PC-3 (cell line): ENCODE data around the gene PTPRN2.

Experiments
- EZH2 ChIP-seq: fragments of 300-600 bp; sonication (generic); IDR thresholded peaks from one replicate; pipeline ENCODE4 v1.6.1; 2017; ENCODE audit warnings: antibody characterized with exemption, mild to moderate bottlenecking, low read length; ENCODE audit not compliant: unreplicated experiment
- EZH2phosphoT487 ChIP-seq: fragments of 300-600 bp; sonication (generic); IDR thresholded peaks from 2 replicates; pipeline ENCODE4 v1.6.1; 2018; ENCODE audit warnings: mild to moderate bottlenecking, antibody characterized with exemption, low read length, borderline replicate concordance
- TF ChIP-seq, protein P1 (sequence below): fragments of 300-600 bp; sonication (generic); conservative IDR thresholded peaks from 2 replicates; pipeline ENCODE4 v1.5.1; 2017; ENCODE audit warnings: antibody characterized with exemption, low read depth, mild to moderate bottlenecking, low read length

DNA sequence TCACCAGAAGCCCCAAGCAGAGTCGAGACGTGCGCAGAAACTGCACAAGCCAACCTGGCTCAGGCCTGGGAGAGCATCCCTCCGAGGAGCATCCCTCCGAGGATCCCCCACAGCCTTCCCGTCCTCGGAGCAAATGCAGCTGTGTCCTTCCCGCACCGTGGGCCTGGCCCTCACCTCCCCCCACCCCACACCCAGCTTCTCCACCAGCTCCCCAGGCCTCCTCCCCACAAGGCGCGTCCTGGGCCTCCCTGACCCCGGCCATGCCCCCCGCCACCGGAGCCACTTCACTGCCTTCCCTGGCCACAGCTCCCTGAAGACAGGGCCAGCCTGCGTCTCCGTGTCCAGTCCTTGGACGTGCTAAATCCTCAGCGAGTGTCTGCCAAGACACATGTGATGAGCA is 60.6 kb downstream of the PTPRN2 start:
- TF ChIP-seq EZH2 (no peak), EZH2phosphoT487 (no peak)
- TF ChIP-seq, protein P1, sequence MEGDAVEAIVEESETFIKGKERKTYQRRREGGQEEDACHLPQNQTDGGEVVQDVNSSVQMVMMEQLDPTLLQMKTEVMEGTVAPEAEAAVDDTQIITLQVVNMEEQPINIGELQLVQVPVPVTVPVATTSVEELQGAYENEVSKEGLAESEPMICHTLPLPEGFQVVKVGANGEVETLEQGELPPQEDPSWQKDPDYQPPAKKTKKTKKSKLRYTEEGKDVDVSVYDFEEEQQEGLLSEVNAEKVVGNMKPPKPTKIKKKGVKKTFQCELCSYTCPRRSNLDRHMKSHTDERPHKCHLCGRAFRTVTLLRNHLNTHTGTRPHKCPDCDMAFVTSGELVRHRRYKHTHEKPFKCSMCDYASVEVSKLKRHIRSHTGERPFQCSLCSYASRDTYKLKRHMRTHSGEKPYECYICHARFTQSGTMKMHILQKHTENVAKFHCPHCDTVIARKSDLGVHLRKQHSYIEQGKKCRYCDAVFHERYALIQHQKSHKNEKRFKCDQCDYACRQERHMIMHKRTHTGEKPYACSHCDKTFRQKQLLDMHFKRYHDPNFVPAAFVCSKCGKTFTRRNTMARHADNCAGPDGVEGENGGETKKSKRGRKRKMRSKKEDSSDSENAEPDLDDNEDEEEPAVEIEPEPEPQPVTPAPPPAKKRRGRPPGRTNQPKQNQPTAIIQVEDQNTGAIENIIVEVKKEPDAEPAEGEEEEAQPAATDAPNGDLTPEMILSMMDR: no peak
